ENCODE measurements around the gene GTPBP1. TPM values are rescaled to one million over a fixed set of nuclear protein-coding genes. Genes with fewer than 3 reads are reported as not detected.

Gene GTPBP1
- total RNA-seq, 1 donor from 2014 or later, result 34.6 TPM

GRCh38 chr22:38755911-38756532 is 50.3 kb downstream of the GTPBP1 start, which contains the start of gene SUN2:
SUN2 (minus strand) TSS chr22:38755998; CDS start chr22:38752628, 3,370 bp downstream.
- DNase-seq (ENCODE audit: low spot score in 2 of 2) (peak; percentile 99), FAIRE-seq (no peak)

GRCh38 chr22:38756711-38757463 is 51.1 kb downstream of the GTPBP1 start:
- FAIRE-seq (no peak), DNase-seq (ENCODE audit: low spot score in 2 of 2) (no peak)

- no peak for DNase-seq (ENCODE audit: low spot score in 2 of 2)
- no peak for FAIRE-seq
Observed at GRCh38 chr22:38757464-38757757, 51.7 kb downstream of the GTPBP1 start.

- DNase-seq (ENCODE audit: low spot score in 2 of 2) (no peak), FAIRE-seq (no peak)
Observed at GRCh38 chr22:38758276-38758945, 52.7 kb downstream of the GTPBP1 start.

GRCh38 chr22:38759005-38759404 is 53.3 kb downstream of the GTPBP1 start:
- FAIRE-seq (no peak), DNase-seq (ENCODE audit: low spot score in 2 of 2) (no peak)

- DNase-seq (ENCODE audit: low spot score in 2 of 2), result no peak
- FAIRE-seq, result no peak
Observed at GRCh38 chr22:38760477-38761201, 54.9 kb downstream of the GTPBP1 start.

- FAIRE-seq, result no peak
- DNase-seq (ENCODE audit: low spot score in 2 of 2), result no peak
Observed at GRCh38 chr22:38761202-38762162, 55.7 kb downstream of the GTPBP1 start.

- no peak for DNase-seq (ENCODE audit: low spot score in 2 of 2)
- FAIRE-seq, result no peak
Observed at GRCh38 chr22:38762551-38762983, 56.8 kb downstream of the GTPBP1 start.

GRCh38 chr22:38766076-38766777 is 60.5 kb downstream of the GTPBP1 start:
- DNase-seq (ENCODE audit: low spot score in 2 of 2) (peak in 1 of 2 donors; percentile 79), FAIRE-seq (no peak)

- no peak for FAIRE-seq
Observed at GRCh38 chr22:38767313-38767712, 61.6 kb downstream of the GTPBP1 start.

GRCh38 chr22:38768036-38768435 is 62.3 kb downstream of the GTPBP1 start:
- no peak for DNase-seq (ENCODE audit: low spot score in 2 of 2)
- FAIRE-seq, result no peak

More at GRCh38 chr22:38767313-38767712, 61.6 kb downstream of the GTPBP1 start:
- DNase-seq (ENCODE audit: low spot score in 2 of 2), result no peak

GRCh38 chr22:38770257-38770949 is 64.7 kb downstream of the GTPBP1 start:
- FAIRE-seq, result no peak
- DNase-seq (ENCODE audit: low spot score in 2 of 2), result no peak

- FAIRE-seq, result no peak
- no peak for DNase-seq (ENCODE audit: low spot score in 2 of 2)
Observed at GRCh38 chr22:38772623-38772873, 66.8 kb downstream of the GTPBP1 start.

- DNase-seq (ENCODE audit: low spot score in 2 of 2) (no peak), FAIRE-seq (no peak)
Observed at GRCh38 chr22:38773363-38773946, 67.7 kb downstream of the GTPBP1 start.

- no peak for DNase-seq (ENCODE audit: low spot score in 2 of 2)
- no peak for FAIRE-seq
Observed at GRCh38 chr22:38774496-38775166, 68.9 kb downstream of the GTPBP1 start.

- DNase-seq (ENCODE audit: low spot score in 2 of 2) (no peak), FAIRE-seq (no peak)
Observed at GRCh38 chr22:38775656-38776055, 69.9 kb downstream of the GTPBP1 start.

GRCh38 chr22:38776086-38776485 is 70.3 kb downstream of the GTPBP1 start:
- DNase-seq (ENCODE audit: low spot score in 2 of 2) (no peak), FAIRE-seq (no peak)

Data from frontal cortex (tissue), 4 donors.